Effector memory CD4-positive, alpha-beta T cell (primary cell): Measurements from ENCODE around the gene HNF1A.
"Not testable (repeated sequence)": the region's sequence is repeated elsewhere in the genome, so short reads cannot be mapped to it uniquely, and the experiment has no call there.

Experiments
- DNase-seq, 3 donors: peaks; one replicate each; pipeline ENCODE4 v3.0.0-alpha.2; 2020
- H3K27ac ChIP-seq: 2 replicates; pipeline ENCODE4 v1.7.0; 2013; ENCODE audit warnings: mild to moderate bottlenecking, low read length, moderate library complexity; ENCODE audit not compliant: insufficient read depth, poor library complexity, severe bottlenecking
- H3K27me3 ChIP-seq: replicated peaks from 2 replicates; pipeline ENCODE4 v1.7.0; 2013; ENCODE audit warnings: mild to moderate bottlenecking, low read length; ENCODE audit not compliant: insufficient read depth, control insufficient read depth, poor library complexity, severe bottlenecking
- H3K36me3 ChIP-seq: 2 replicates; pipeline ENCODE4 v1.7.0; 2013; ENCODE audit warnings: mild to moderate bottlenecking, low read length, moderate library complexity; ENCODE audit not compliant: control insufficient read depth, insufficient read depth
- H3K4me1 ChIP-seq: 2 replicates; pipeline ENCODE4 v1.7.0; 2013; ENCODE audit warnings: low read length, mild to moderate bottlenecking; ENCODE audit not compliant: control insufficient read depth, insufficient read depth, poor library complexity, severe bottlenecking
- H3K4me3 ChIP-seq: 2 replicates; pipeline ENCODE4 v1.7.0; 2013; ENCODE audit warnings: low read length, low read depth, mild to moderate bottlenecking; ENCODE audit not compliant: insufficient read depth, poor library complexity, severe bottlenecking
- H3K9me3 ChIP-seq: 2 replicates; pipeline ENCODE4 v1.7.0; 2013; ENCODE audit warnings: mild to moderate bottlenecking, low read length, moderate library complexity; ENCODE audit not compliant: control insufficient read depth

The HNF1A gene

GRCh38 chr12:121038861-121039668, 60.7 kb downstream of the HNF1A start, which contains the start of gene OASL:
Gene OASL, minus strand, starts transcription at chr12:121039246. Its CDS starts 275 bp downstream, at chr12:121038971.
- no peaks in the 10 kb centered on the region for H3K27me3 ChIP-seq
- H3K4me3 ChIP-seq: peak within 1 kb of the TSS; percentile 75
- no peaks in the 10 kb centered on the region for H3K36me3 ChIP-seq
- peak; percentile 66 to 79 (median 74) for DNase-seq
- H3K27ac ChIP-seq: peak within 1 kb of the TSS; percentile 75
- peaks cover 33% of the 10 kb centered on the region for H3K4me1 ChIP-seq
- H3K9me3 ChIP-seq: no peaks in the 10 kb centered on the region

DNA sequence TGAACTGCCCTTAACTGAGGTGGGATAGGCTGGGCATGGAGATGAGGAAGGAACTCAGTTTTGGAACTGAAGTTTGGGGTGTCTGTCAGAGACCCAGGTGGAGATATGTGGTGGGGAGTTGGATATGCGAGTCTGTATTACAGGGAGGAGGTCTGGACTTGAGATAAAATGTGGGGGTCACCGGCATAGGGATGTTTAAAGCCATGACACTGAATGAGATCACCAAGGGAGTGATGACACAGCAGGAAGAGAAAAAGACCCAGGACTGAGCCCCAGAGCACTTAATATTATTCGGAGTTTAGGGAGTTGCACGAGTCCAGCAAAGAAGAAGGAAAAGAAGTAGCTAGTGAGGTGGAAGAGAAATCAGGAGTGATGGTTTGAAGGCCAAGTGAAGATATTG, 64.7 kb downstream of the HNF1A start:
- Histone ChIP-seq H3K9me3 (no peaks in the 10 kb centered on the region), H3K27ac (no peak overlapping the region), H3K4me1 (no peaks in the 10 kb centered on the region), H3K4me3 (no peak overlapping the region), H3K36me3 (no peaks in the 10 kb centered on the region), H3K27me3 (no peaks in the 10 kb centered on the region)
- no peak for DNase-seq

GRCh38 chr12:121047400-121047799, 69.1 kb downstream of the HNF1A start:
- not testable (repeated sequence) for H3K4me3 ChIP-seq, H3K27ac ChIP-seq, DNase-seq

GRCh38 chr12:121048442-121048841, 70.1 kb downstream of the HNF1A start:
- Histone ChIP-seq H3K4me1 (no peaks in the 10 kb centered on the region), H3K4me3 (no peak overlapping the region), H3K27me3 (no peaks in the 10 kb centered on the region), H3K36me3 (no peaks in the 10 kb centered on the region), H3K9me3 (no peaks in the 10 kb centered on the region), H3K27ac (no peak overlapping the region)
- no peak for DNase-seq

More at GRCh38 chr12:121047400-121047799, 69.1 kb downstream of the HNF1A start:
- H3K36me3 ChIP-seq, H3K27me3 ChIP-seq, H3K9me3 ChIP-seq, H3K4me1 ChIP-seq: not testable (repeated sequence)

- no peaks in the 10 kb centered on the region for H3K9me3 ChIP-seq
- H3K27me3 ChIP-seq: no peaks in the 10 kb centered on the region
- no peaks in the 10 kb centered on the region for H3K36me3 ChIP-seq
- H3K27ac ChIP-seq: no peak overlapping the region
- DNase-seq: no peak
- no peak overlapping the region for H3K4me3 ChIP-seq
- H3K4me1 ChIP-seq: no peaks in the 10 kb centered on the region
These were observed 72.4 kb downstream of the HNF1A start for GRCh38 chr12:121050725-121051124.
